Liver (tissue), 3 donors: ENCODE results near the gene ELP5.

Experiments
- ATF3 ChIP-seq: IDR thresholded peaks from 2 replicates; pipeline ENCODE4 v1.6.1; 2016; ENCODE audit warnings: antibody characterized with exemption
- CTCF ChIP-seq: fragments of 150-350 bp; IDR thresholded peaks from 2 replicates; pipeline ENCODE4 v1.5.1; 2017; ENCODE audit warnings: improper control_type of control experiment, low read depth, low read length; ENCODE audit not compliant: missing input control
- EGR1 ChIP-seq, 2 donors: IDR thresholded peaks; 2 replicates each; pipeline ENCODE4 v1.6.1; 2016 to 2018; ENCODE audit warnings: antibody characterized with exemption in 2 of 2, low read depth in 2 of 2
- FOXA1 ChIP-seq: IDR thresholded peaks from 2 replicates; pipeline ENCODE4 v1.6.1; 2016; ENCODE audit warnings: antibody characterized with exemption
- JUND ChIP-seq, 2 donors: IDR thresholded peaks; 2 replicates each; pipeline ENCODE4 v1.6.1; 2016; ENCODE audit warnings: antibody characterized with exemption in 2 of 2
- NR2F2 ChIP-seq: IDR thresholded peaks from 2 replicates; pipeline ENCODE4 v1.6.1; 2016; ENCODE audit warnings: antibody characterized with exemption
- RAD21 ChIP-seq, 2 donors: IDR thresholded peaks; 2 replicates each; pipeline ENCODE4 v1.6.1; 2016; ENCODE audit warnings: antibody characterized with exemption in 2 of 2, mild to moderate bottlenecking in 2 of 2
- TAF1 ChIP-seq: conservative IDR thresholded peaks from 2 replicates; pipeline ENCODE4 v1.6.1; 2016; ENCODE audit warnings: antibody characterized with exemption, mild to moderate bottlenecking
- ZBTB33 ChIP-seq: IDR thresholded peaks from 2 replicates; pipeline ENCODE4 v1.6.1; 2016; ENCODE audit warnings: antibody characterized with exemption
- TF ChIP-seq, protein P1 (sequence below): IDR thresholded peaks from 2 replicates; pipeline ENCODE4 v1.6.1; 2016; ENCODE audit warnings: antibody characterized with exemption, mild to moderate bottlenecking
- donor health status: healthy.
- donor health status: healthy.

DNA sequence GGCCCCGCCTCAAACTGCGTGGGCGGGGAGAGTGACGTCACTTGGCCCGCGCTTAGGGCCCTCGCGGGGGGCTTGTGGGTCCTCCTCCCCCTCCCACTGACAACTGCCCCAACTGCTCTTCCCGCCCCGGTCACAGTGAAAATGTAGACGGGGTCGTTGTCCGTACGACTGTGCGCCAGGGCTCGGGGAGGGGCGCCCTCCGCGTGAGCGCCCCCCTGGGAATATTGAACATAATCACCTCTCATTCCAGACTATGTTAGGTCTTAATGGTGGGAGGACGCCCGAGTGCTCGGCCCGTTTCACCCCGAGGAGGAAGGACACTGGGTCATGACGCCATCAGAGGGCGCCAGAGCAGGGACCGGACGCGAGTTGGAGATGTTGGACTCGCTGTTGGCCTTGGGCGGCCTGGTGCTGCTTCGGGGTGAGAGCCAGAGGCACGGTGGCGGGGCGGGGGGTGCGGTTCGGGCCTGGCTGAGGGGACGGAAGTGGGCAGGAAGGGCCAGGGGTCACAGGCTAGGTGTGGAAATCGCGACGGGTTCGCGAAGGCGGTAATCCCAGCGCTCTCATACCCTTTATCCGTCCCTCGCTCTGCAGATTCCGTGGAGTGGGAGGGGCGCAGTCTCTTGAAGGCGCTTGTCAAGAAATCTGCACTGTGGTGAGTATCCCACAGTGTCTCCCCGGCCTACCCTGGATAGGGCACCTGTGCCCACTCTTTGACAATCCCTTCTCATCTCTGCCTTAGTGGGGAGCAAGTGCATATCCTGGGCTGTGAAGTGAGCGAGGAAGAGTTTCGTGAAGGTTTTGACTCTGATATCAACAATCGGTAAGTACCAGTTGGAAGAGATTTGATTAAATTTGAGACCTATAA is at the start of gene ELP5:
- TF ChIP-seq CTCF (no peak), NR2F2 (no peak), JUND (IDR thresholded peaks at IDR 0.05) (peak in 1 of 2 donors; percentile 87), FOXA1 (no peak), ZBTB33 (no peak), RAD21 (IDR thresholded peaks at IDR 0.05) (peak; percentile 28 to 43), TAF1 (no peak), EGR1 (IDR thresholded peaks at IDR 0.05; ENCODE audit: low read depth in 2 of 2) (peak; percentile 100), ATF3 (no peak)
- TF ChIP-seq, protein P1, sequence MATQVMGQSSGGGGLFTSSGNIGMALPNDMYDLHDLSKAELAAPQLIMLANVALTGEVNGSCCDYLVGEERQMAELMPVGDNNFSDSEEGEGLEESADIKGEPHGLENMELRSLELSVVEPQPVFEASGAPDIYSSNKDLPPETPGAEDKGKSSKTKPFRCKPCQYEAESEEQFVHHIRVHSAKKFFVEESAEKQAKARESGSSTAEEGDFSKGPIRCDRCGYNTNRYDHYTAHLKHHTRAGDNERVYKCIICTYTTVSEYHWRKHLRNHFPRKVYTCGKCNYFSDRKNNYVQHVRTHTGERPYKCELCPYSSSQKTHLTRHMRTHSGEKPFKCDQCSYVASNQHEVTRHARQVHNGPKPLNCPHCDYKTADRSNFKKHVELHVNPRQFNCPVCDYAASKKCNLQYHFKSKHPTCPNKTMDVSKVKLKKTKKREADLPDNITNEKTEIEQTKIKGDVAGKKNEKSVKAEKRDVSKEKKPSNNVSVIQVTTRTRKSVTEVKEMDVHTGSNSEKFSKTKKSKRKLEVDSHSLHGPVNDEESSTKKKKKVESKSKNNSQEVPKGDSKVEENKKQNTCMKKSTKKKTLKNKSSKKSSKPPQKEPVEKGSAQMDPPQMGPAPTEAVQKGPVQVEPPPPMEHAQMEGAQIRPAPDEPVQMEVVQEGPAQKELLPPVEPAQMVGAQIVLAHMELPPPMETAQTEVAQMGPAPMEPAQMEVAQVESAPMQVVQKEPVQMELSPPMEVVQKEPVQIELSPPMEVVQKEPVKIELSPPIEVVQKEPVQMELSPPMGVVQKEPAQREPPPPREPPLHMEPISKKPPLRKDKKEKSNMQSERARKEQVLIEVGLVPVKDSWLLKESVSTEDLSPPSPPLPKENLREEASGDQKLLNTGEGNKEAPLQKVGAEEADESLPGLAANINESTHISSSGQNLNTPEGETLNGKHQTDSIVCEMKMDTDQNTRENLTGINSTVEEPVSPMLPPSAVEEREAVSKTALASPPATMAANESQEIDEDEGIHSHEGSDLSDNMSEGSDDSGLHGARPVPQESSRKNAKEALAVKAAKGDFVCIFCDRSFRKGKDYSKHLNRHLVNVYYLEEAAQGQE, result peak; percentile 62
